K562 (cell line): ENCODE measurements around the gene UPP1. TPM values are rescaled to one million over a fixed set of nuclear protein-coding genes. Genes with fewer than 3 reads are reported as not detected.

ENCODE experiments used
- ATAC-seq: fragments of 200-7000 bp; cut with Tn5 transposase; 3 replicates; pipeline ENCODE4 v1.9.1; 2020; ENCODE audit warnings: moderate library complexity
- BruUV-seq: library from RNA; stranded (reverse); fragments of 400-500 nt; replicated peaks from 2 replicates; lab custom pipeline; 2021; lab: Mats Ljungman, UMichigan
- CTCF ChIA-PET: fragments of 300-600 bp; formaldehyde crosslinking; extraction: SDS; loops from one replicate; lab custom pipeline; 2021; ENCODE audit warnings: low intra/inter-chr PET ratio; lab: Yijun Ruan, JAX
- POLR2A ChIA-PET: fragments of 300-600, 350-650 bp; sonication (Branson Sonifier 250); formaldehyde crosslinking; extraction: SDS; loops from one replicate; lab custom pipeline; 2021; ENCODE audit warnings: antibody characterized with exemption, inconsistent platforms; lab: Yijun Ruan, JAX
- DNase-seq, 4 experiments: peaks; one replicate each; pipeline versions ENCODE4 v3.0.0 to v3.0.0-alpha.2; 2011 to 2018; ENCODE audit warnings: low spot score in 3 of 4, mixed read lengths in 3 of 4; ENCODE audit errors: extremely low read depth in 1 of 4
- FAIRE-seq: peaks from 2 replicates; lab custom pipeline; 2011; peaks lifted over from hg19 to GRCh38; lab: Jason Lieb, UNC
- H2AFZ ChIP-seq: 2 replicates; pipeline ENCODE4 v1.6.0; 2011; ENCODE audit warnings: low read depth, low read length, control low read depth, inconsistent platforms
- H3K27ac ChIP-seq: fragments of 200-600 bp; 3 replicates; pipeline ENCODE4 v1.8.0; 2011; ENCODE audit warnings: low read depth, mild to moderate bottlenecking, control low read depth, inconsistent platforms, low read length, moderate library complexity, mixed read lengths; ENCODE audit errors: extremely low read depth
- H3K27me3 ChIP-seq, 2 experiments: fragments of 300-600 bp in 1 of 2; 2 replicates in 1 of 2; 3 replicates in 1 of 2; pipeline versions ENCODE4 v1.6.0 to v1.8.0; 2011; ENCODE audit warnings: inconsistent platforms in 2 of 2, low read length in 2 of 2, mild to moderate bottlenecking in 1 of 2, mixed read lengths in 1 of 2, moderate library complexity in 1 of 2; ENCODE audit not compliant: control insufficient read depth in 2 of 2, insufficient read depth in 2 of 2
- H3K36me3 ChIP-seq: fragments of 300-600 bp; 3 replicates; pipeline ENCODE4 v1.8.0; 2011; ENCODE audit warnings: mild to moderate bottlenecking, low read length, inconsistent platforms; ENCODE audit not compliant: control insufficient read depth, insufficient read depth
- H3K4me1 ChIP-seq, 2 experiments: fragments of 200-600 bp in 1 of 2; replicated peaks in 1 of 2; 2 replicates in 1 of 2; 3 replicates in 1 of 2; pipeline versions ENCODE4 v1.5.1 to v1.8.0; 2011; ENCODE audit warnings: inconsistent platforms in 2 of 2, low read length in 2 of 2, mild to moderate bottlenecking in 1 of 2, mixed read lengths in 1 of 2, moderate library complexity in 1 of 2; ENCODE audit not compliant: control insufficient read depth in 2 of 2, insufficient read depth in 2 of 2
- H3K4me2 ChIP-seq: 2 replicates; pipeline ENCODE4 v1.6.1; 2011; ENCODE audit warnings: low read length, control low read depth, inconsistent platforms, mixed read lengths; ENCODE audit not compliant: insufficient read depth
- H3K4me3 ChIP-seq: fragments of 200-600 bp; sonication (generic), shearing (Covaris generic); 2 replicates; pipeline ENCODE4 v1.5.1; 2016; ENCODE audit warnings: control low read depth, inconsistent platforms
- H3K79me2 ChIP-seq: fragments of 200-600 bp; 3 replicates; pipeline ENCODE4 v1.8.0; 2011; ENCODE audit warnings: low read length, inconsistent platforms; ENCODE audit not compliant: control insufficient read depth, insufficient read depth
- H3K9ac ChIP-seq, 2 experiments: 2 replicates each; pipeline versions ENCODE4 v1.6.0 to v1.6.1; 2011; ENCODE audit warnings: low read depth in 2 of 2, low read length in 2 of 2, control low read depth in 1 of 2, inconsistent platforms in 1 of 2, mild to moderate bottlenecking in 1 of 2, mixed read lengths in 1 of 2; ENCODE audit not compliant: insufficient read depth in 1 of 2
- H3K9me1 ChIP-seq: one replicate; pipeline ENCODE4 v1.6.0; 2011; ENCODE audit warnings: inconsistent platforms, mild to moderate bottlenecking, low read length, moderate library complexity; ENCODE audit not compliant: control insufficient read depth, insufficient read depth
- H3K9me3 ChIP-seq: replicated peaks from 2 replicates; pipeline ENCODE4 v1.5.1; 2011; ENCODE audit warnings: low read depth, low read length, inconsistent platforms; ENCODE audit not compliant: control insufficient read depth, insufficient read depth
- H4K20me1 ChIP-seq: replicated peaks from 2 replicates; pipeline ENCODE4 v1.6.1; 2011; ENCODE audit warnings: low read length, inconsistent platforms, mixed read lengths; ENCODE audit not compliant: control insufficient read depth, insufficient read depth
- CBX3 ChIP-seq, 2 experiments: IDR thresholded peaks; 1 replicate in 1 of 2; 2 replicates in 1 of 2; pipeline ENCODE4 v1.6.1; 2012; ENCODE audit warnings: inconsistent platforms in 2 of 2, low read length in 2 of 2, borderline replicate concordance in 1 of 2, control low read depth in 1 of 2
- CREM ChIP-seq: IDR thresholded peaks from 2 replicates; pipeline ENCODE4 v1.6.1; 2014; ENCODE audit warnings: antibody characterized with exemption, low read depth
- ETS1 ChIP-seq: conservative IDR thresholded peaks from 2 replicates; pipeline ENCODE4 v1.6.1; 2011; ENCODE audit warnings: low read depth, mild to moderate bottlenecking, low read length; ENCODE audit not compliant: control insufficient read depth
- HCFC1 ChIP-seq: IDR thresholded peaks from 2 replicates; pipeline ENCODE4 v1.6.1; 2012; ENCODE audit warnings: low read depth, low read length, improper control_type of control experiment
- L3MBTL2 ChIP-seq: fragments of 450-650 bp; IDR thresholded peaks from 2 replicates; pipeline ENCODE4 v1.6.1; 2016; ENCODE audit warnings: mild to moderate bottlenecking, moderate library complexity
- MAFG ChIP-seq: fragments of 450-650 bp; conservative IDR thresholded peaks from 2 replicates; pipeline ENCODE4 v1.6.1; 2016; ENCODE audit warnings: missing genetic modification characterization, missing compliant biosample characterization
- POLR2H ChIP-seq: IDR thresholded peaks from 2 replicates; pipeline ENCODE4 v1.6.1; 2016; ENCODE audit warnings: missing genetic modification characterization, low read depth, mild to moderate bottlenecking, control low read depth, missing compliant biosample characterization, moderate library complexity
- PRMT5 ChIP-seq: sonication (generic); formaldehyde crosslinking; IDR thresholded peaks from 2 replicates; pipeline ENCODE4 v1.5.0; 2020; ENCODE audit warnings: missing genetic modification reagents
- SMAD3 ChIP-seq: fragments of 450-650 bp; formaldehyde crosslinking; conservative IDR thresholded peaks from 2 replicates; pipeline ENCODE4 v1.4.0; 2020; ENCODE audit warnings: mild to moderate bottlenecking
- SMARCB1 ChIP-seq: IDR thresholded peaks from 2 replicates; pipeline ENCODE4 v1.6.1; 2011; ENCODE audit warnings: improper control_type of control experiment, low read depth; ENCODE audit not compliant: insufficient read length
- VEZF1 ChIP-seq: fragments of 200-800 bp; sonication (Bioruptor generic); IDR thresholded peaks from 2 replicates; pipeline ENCODE4 v1.6.1; 2017; ENCODE audit warnings: missing genetic modification characterization, missing compliant biosample characterization
- ZNF239 ChIP-seq: fragments of 250-450 bp; sonication (Bioruptor Pico); IDR thresholded peaks from 2 replicates; pipeline ENCODE4 v1.4.0; 2020; ENCODE audit warnings: mild to moderate bottlenecking
- ZNF311 ChIP-seq: fragments of 250-450 bp; sonication (Bioruptor Pico); IDR thresholded peaks from 2 replicates; pipeline ENCODE4 v1.4.0; 2020; ENCODE audit warnings: mild to moderate bottlenecking, moderate library complexity
- ZNF57 ChIP-seq: fragments of 450-650 bp; formaldehyde crosslinking; IDR thresholded peaks from 2 replicates; pipeline ENCODE4 v1.4.0; 2020; ENCODE audit warnings: mild to moderate bottlenecking, moderate library complexity
- WGBS: fragments of 100-300 bp; shearing (Covaris generic); methylation state at CpG from one replicate; pipeline ENCODE4 v1.1.6; 2016; ENCODE audit warnings: low coverage, mixed read lengths; ENCODE audit not compliant: insufficient coverage; ENCODE audit errors: missing lambda C conversion rate; 5-methylcytosine and 5-hydroxymethylcytosine counted together
- in situ Hi-C: fragments of 300-500 bp; cut with MboI; formaldehyde crosslinking; loops from 4 replicates; pipeline ENCODE4 v1.15.0; 2018; ENCODE audit warnings: inconsistent platforms, mixed read lengths
- intact Hi-C: fragments of 100-400 bp; cut with micrococcal nuclease; formaldehyde crosslinking; loops from 2 replicates; pipeline ENCODE4 v1.14.2; 2022
- polyA plus RNA-seq, 8 experiments: library from polyadenylated mRNA; depleted of rRNA in 4 of 8; stranded (reverse) in 5 of 8; unstranded in 3 of 8; fragments of >200 nt; fragmentation: Nextera tagmentation in 2 of 8; fragmentation: Illumina TruSeq in 1 of 8; extraction: Ambion mirVana in 2 of 8; extraction: Trizol in 1 of 8; gene quantifications; 2 replicates each; pipeline versions ENCODE4 v1.2.1 to v1.2.3, GENCODE V29; 2011 to 2014; ENCODE audit warnings: inconsistent platforms in 1 of 8, missing spikeins in 1 of 8
- total RNA-seq, 7 experiments: library from RNA; depleted of rRNA in 6 of 7; stranded (reverse); fragments of >200 nt in 6 of 7; fragmentation: Illumina TruSeq in 2 of 7; extraction: Trizol in 2 of 7; gene quantifications; 2 replicates each; pipeline versions ENCODE4 v1.2.1 to v1.2.3, GENCODE V29; 2011 to 2021; ENCODE audit warnings: low replicate concordance in 1 of 7

The UPP1 gene
- total and polyA plus RNA-seq, 9 of the 15 experiments (the other 6 are each of a cell fraction or from before 2014, with no cell fraction given), result 0.38 to 2.4 (median 0.61) TPM

GRCh38 chr7:48053736-48054135 is 35.3 kb upstream of the UPP1 start:
- ChIA-PET CTCF (no interaction called here), POLR2A (no interaction called here)
- H3K4me2 ChIP-seq, result no peak overlapping the region
- H4K20me1 ChIP-seq, result no peaks in the 10 kb centered on the region
- H3K27ac ChIP-seq, result no peak overlapping the region
- TF ChIP-seq L3MBTL2 (no peak), ETS1 (no peak), ZNF311 (CRISPR knock-in tag) (no peak), SMAD3 (CRISPR knock-in tag) (no peak), POLR2H (tag) (no peak), CBX3 (IDR thresholded peaks at IDR 0.05; ENCODE audit: borderline replicate concordance in 1 of 2, low read length in 2 of 2) (no peak), ZNF239 (CRISPR knock-in tag) (no peak), MAFG (tag) (no peak), CREM (no peak), ZNF57 (CRISPR knock-in tag) (no peak), SMARCB1 (no peak), PRMT5 (CRISPR knock-in tag) (no peak), HCFC1 (no peak), VEZF1 (no peak)
- no peak for DNase-seq
- in situ Hi-C loops, result no loop called here
- BruUV-seq, result no TSS peak
- no peak overlapping the region for H2AFZ ChIP-seq
- no peaks in the 10 kb centered on the region for H3K9me3 ChIP-seq
- no peak overlapping the region for H3K4me3 ChIP-seq
- peaks cover 6 to 8% of the 10 kb centered on the region in 2 experiments; a peak in 3 of 5 replicates for H3K27me3 ChIP-seq
- ATAC-seq, result no peak
- intact Hi-C loops, result no loop called here
- no peaks in the 10 kb centered on the region for H3K36me3 ChIP-seq
- H3K9me1 ChIP-seq, result no peaks in the 10 kb centered on the region
- H3K4me1 ChIP-seq, result no peaks in the 10 kb centered on the region
- H3K9ac ChIP-seq, result no peak overlapping the region
- no peak for FAIRE-seq
- H3K79me2 ChIP-seq, result no peaks in the 10 kb centered on the region
- 0% methylated on average over 2 of the region's 2 CpGs for WGBS
